NCI-H446 treated with DMSO at 0.1 percent for 48 hours (cell line): ENCODE results near the gene KRTAP9-7.

Source experiments
- DNase-seq: peaks from one replicate; lab custom pipeline; 2025; lab: John Stamatoyannopoulos, UW

Gene KRTAP9-7

DNA sequence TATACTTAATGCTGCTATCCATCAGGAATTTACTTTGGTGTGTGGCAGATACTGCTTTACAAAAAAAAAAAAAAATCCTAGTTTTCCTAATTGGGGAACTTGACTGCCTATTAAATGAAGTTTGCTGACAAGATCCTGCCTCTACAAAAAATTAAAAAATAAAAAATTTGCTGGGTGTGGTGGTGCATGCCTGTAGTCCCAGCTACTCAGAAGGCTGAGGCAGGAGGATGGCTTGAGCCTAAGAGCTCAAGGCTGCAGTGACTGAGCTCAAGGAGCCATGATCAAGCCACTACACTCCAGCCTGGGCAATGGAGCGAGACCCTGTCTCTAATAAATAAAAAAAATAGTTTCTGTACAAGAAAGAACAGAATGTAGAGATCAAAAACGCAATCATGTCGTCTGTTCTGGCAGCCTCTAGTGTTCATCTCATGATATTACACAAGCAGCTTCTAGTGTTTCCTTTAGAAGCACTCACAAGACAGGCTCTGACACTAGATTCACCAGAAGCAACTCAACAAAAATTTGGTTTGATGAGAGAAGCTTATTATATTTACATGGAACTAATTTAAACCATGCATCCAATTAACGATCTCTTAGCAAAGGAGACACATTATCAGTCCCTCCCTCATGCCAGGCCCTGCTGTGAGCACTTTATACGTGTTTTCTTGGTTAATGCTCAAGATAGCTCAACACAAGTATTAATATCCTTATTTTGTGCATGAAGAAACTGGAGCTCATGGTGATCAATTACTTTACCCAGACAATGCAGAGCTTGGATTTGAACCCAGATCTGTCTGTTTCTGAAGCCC, 46.8 kb downstream of the KRTAP9-7 start:
- no peak for DNase-seq

GRCh38 chr17:41322903-41323895, 47.7 kb downstream of the KRTAP9-7 start:
- DNase-seq: no peak

- DNase-seq: no peak
Observed at GRCh38 chr17:41324180-41325075, 48.9 kb downstream of the KRTAP9-7 start.

GRCh38 chr17:41325126-41325525, 49.6 kb downstream of the KRTAP9-7 start:
- no peak for DNase-seq

GRCh38 chr17:41325611-41326010, 50.1 kb downstream of the KRTAP9-7 start:
- no peak for DNase-seq
